ENCODE results near the gene XYLB.

DNA sequence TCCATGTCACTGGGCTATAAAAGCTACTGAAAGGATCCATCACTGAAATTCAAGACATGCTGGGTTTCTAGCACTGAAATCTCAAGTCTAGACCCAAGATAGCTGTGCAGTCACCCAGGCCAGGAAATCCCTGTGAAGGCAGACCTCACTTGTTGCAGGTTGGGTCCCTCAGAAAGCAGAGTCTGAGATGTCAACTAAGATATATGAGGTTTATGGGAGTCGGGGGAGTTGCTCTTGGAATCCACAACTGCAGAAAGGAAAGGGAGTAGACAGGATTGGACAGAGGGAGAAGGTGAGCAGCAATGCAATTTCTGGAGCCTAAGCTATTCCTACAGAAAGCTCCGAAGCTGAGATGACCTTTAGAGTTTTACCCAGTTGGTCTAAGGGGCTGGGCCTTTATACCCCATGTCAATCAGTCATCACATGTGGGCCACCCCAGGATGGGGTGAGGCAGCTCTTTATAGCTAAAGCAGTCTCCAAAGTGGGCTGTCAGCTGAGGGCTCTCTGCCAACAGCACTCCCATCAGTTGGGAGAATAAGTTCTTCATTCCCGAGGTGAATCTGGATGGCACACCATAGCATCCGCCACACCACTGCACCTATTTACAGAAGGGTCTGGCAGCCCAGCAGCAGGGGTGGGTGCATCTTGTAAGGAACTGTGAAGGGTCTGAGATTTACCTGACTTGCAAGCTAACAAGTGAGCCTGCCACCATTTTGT is 54.8 kb downstream of the XYLB start:
- TF ChIP-seq, protein P1, sequence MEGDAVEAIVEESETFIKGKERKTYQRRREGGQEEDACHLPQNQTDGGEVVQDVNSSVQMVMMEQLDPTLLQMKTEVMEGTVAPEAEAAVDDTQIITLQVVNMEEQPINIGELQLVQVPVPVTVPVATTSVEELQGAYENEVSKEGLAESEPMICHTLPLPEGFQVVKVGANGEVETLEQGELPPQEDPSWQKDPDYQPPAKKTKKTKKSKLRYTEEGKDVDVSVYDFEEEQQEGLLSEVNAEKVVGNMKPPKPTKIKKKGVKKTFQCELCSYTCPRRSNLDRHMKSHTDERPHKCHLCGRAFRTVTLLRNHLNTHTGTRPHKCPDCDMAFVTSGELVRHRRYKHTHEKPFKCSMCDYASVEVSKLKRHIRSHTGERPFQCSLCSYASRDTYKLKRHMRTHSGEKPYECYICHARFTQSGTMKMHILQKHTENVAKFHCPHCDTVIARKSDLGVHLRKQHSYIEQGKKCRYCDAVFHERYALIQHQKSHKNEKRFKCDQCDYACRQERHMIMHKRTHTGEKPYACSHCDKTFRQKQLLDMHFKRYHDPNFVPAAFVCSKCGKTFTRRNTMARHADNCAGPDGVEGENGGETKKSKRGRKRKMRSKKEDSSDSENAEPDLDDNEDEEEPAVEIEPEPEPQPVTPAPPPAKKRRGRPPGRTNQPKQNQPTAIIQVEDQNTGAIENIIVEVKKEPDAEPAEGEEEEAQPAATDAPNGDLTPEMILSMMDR (IDR thresholded peaks at IDR 0.05) = no peak
- TF ChIP-seq, protein P2, sequence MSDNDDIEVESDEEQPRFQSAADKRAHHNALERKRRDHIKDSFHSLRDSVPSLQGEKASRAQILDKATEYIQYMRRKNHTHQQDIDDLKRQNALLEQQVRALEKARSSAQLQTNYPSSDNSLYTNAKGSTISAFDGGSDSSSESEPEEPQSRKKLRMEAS (IDR thresholded peaks at IDR 0.05; ENCODE audit: low read depth) = no peak
- TF ChIP-seq RXRA (IDR thresholded peaks at IDR 0.05; ENCODE audit: borderline replicate concordance, low read depth) (no peak), RFX5 (IDR thresholded peaks at IDR 0.05; ENCODE audit: low read length) (no peak), TAF1 (IDR thresholded peaks at IDR 0.05; ENCODE audit: borderline replicate concordance, low read depth, low read length) (no peak), CHD2 (IDR thresholded peaks at IDR 0.05; ENCODE audit: low read length, partially characterized antibody) (no peak)
- TF ChIP-seq, protein P3, sequence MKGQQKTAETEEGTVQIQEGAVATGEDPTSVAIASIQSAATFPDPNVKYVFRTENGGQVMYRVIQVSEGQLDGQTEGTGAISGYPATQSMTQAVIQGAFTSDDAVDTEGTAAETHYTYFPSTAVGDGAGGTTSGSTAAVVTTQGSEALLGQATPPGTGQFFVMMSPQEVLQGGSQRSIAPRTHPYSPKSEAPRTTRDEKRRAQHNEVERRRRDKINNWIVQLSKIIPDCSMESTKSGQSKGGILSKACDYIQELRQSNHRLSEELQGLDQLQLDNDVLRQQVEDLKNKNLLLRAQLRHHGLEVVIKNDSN (IDR thresholded peaks at IDR 0.05; ENCODE audit: borderline replicate concordance, low read depth) = no peak
